COLO668 (cell line): ENCODE measurements around the gene DOC2A.

Experiments used
- DNase-seq: peaks from one replicate; lab custom pipeline; 2025; ENCODE audit not compliant: unreplicated experiment; lab: John Stamatoyannopoulos, UW

Gene DOC2A

DNA sequence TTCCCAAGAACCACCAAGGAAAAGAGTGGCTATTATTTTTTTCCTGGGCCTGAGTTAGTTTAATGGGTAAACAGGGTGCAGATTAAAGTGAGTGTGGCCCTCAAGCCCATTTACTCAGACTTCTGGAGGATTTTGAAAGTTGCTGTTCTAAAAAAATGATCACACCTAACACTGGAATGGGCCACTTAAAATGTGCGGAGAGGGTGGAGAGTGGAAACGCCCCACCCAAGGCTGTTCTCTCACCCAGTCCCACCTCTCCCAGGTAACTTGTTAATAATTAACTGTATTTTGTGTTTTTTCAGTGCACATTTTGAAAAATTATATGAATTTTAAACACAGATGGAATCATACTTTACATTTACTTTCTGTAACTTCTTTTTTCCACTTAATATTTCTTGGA lies 20.8 kb downstream of the DOC2A start:
- DNase-seq, result no peak

DNA sequence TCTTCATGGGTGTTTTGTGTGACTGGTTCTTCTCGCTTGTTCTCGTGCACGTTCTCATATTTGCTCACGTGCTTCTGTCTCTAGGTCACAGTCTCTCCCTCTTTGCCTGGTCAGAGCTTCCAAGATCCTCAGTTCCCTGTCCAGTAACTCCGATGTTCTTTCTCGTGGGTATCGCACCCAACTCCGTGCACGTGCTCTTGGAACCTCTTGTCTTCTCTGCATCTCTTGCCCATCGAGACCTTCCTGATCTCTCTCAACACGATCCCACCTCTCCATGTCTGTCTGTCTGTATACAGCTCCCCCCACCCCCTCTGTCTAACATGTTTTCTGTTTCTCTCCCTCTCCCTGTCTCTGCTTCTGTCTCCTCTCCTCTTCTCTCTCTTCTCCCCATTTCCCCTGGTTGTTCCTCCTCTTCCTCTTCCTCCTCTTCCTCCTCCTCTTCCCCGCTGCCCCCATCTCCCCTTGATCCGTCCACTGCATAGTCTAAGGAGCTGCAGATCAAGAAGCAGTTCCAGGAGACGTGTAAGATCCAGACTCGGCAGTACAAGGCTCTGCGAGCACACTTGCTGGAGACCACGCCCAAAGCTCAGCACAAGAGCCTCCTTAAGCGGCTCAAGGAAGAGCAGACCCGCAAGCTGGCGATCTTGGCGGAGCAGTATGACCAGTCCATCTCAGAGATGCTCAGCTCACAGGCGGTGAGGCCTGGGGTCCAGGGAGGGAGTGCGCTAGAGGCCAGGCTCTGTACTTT lies 21.5 kb downstream of the DOC2A start:
- DNase-seq, result no peak

DNA sequence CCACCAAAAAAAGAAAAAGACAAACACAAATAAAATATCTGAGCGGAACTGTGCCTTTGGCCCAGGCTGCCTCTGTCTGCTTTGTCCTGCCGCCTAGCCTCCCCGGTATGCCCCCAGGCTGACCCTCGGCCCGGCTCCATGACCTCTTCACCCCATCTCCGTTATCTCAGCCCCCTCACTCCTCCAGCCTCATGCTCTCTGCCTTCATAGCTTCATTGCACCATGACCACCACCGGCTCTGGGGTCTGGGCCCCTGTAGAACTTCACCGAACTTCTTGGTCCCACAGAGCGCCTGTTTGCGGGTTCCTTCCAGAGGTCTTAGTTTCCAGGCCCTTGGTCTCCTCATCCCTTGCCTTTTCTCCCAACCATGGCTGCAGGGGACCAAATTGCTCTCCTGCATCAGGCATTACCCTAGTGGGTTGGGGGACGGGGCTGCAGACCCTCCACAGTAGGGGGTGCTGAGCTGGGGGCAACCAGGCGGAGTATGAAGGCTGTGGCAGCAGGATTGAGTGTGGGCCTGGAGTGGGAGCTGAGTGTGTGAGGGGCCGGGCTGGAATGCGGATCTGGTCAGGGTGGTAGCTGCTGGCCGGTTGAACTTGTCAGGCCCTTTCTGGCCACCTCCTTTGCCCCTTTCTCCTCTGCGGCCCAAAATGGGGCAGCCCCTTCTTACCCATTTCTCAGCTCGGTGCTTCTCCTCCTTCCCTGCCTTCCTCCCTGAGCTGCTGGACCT lies 22.3 kb downstream of the DOC2A start:
- DNase-seq, result no peak

DNA sequence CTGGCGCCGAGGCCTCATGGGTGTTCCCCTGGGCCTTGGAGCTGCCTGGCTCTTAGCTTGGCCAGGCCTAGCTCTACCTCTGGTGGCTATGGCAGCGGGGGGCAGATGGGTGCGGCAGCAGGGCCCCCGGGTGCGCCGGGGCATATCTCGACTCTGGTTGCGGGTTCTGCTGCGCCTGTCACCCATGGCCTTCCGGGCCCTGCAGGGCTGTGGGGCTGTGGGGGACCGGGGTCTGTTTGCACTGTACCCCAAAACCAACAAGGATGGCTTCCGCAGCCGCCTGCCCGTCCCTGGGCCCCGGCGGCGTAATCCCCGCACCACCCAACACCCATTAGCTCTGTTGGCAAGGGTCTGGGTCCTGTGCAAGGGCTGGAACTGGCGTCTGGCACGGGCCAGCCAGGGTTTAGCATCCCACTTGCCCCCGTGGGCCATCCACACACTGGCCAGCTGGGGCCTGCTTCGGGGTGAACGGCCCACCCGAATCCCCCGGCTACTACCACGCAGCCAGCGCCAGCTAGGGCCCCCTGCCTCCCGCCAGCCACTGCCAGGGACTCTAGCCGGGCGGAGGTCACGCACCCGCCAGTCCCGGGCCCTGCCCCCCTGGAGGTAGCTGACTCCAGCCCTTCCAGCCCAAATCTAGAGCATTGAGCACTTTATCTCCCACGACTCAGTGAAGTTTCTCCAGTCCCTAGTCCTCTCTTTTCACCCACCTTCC lies 23.3 kb downstream of the DOC2A start:
- DNase-seq, result no peak

DNA sequence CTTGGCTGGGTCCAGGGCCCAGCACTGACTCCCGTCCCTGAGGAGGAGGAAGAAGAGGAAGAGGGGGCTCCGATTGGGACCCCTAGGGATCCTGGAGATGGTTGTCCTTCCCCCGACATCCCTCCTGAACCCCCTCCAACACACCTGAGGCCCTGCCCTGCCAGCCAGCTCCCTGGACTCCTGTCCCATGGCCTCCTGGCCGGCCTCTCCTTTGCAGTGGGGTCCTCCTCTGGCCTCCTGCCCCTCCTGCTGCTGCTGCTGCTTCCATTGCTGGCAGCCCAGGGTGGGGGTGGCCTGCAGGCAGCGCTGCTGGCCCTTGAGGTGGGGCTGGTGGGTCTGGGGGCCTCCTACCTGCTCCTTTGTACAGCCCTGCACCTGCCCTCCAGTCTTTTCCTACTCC lies 23.9 kb downstream of the DOC2A start:
- DNase-seq, result no peak

DNA sequence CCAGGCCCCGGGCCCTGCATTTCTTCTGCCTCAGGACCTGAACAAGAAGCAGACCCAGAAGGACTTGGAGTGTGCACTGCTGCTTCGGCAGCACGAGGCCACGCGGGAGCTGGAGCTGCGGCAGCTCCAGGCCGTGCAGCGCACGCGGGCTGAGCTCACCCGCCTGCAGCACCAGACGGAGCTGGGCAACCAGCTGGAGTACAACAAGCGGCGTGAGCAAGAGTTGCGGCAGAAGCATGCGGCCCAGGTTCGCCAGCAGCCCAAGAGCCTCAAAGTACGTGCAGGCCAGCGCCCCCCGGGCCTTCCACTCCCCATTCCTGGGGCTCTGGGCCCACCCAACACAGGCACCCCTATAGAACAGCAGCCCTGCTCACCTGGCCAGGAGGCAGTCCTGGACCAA lies 24.6 kb downstream of the DOC2A start:
- no peak for DNase-seq

DNA sequence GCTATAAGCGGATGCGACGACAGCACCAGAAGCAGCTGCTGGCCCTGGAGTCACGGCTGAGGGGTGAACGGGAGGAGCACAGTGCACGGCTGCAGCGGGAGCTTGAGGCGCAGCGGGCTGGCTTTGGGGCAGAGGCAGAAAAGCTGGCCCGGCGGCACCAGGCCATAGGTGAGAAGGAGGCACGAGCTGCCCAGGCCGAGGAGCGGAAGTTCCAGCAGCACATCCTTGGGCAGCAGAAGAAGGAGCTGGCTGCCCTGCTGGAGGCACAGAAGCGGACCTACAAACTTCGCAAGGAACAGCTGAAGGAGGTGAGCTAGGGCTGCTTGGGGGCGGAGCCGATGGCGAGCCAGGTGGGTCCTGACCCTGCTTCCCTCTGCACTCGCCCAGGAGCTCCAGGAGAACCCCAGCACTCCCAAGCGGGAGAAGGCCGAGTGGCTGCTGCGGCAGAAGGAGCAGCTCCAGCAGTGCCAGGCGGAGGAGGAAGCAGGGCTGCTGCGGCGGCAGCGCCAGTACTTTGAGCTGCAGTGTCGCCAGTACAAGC lies 25.5 kb downstream of the DOC2A start:
- DNase-seq, result no peak

DNA sequence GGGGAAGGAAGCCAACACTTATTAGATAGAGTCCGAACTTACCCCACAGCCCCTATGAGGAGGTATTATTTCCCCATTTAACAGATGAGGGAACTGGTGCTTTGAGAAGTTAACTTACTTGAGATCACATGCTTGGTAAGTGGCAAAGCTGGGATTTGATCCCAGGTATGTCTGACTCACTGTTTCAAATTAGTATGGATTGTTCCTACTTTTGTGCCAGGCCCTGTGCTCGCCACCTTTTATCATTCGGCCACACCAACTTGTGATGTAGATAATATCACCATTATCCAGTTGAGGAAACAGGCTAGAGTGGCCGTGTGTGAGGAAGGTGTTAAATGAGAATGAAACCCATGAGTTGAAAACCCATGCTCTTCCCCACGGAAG lies 26.1 kb downstream of the DOC2A start:
- no peak for DNase-seq

DNA sequence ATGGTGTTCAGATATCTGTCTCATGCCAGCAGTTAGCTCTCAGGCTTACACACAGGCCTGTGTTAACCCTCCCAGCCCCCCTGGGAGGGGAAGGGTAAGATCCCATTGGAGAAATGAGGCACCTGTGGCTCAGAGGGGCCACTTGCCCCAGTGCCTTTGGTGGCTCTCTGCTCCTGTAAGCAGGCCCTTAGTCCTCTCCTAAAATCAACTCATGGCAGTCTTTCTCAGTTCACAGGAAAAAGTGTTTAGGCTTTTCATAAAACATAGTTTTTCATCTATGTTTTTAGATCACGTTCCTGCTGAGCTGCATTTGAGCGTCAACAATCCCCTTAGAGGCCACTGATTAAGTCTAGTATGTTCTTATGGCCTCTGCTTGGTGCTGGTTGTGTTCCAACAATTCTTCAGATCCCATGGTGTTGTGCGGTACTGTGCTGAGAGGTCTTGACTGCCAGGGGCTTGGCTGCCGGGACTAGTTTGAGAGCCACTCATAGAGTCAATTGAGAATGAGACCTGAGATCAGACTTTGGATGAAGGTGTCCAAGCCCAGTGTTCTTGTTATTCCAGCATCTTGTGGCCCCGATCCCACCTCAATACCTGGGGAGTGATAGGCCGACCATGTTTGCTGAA lies 26.6 kb downstream of the DOC2A start:
- no peak for DNase-seq

DNA sequence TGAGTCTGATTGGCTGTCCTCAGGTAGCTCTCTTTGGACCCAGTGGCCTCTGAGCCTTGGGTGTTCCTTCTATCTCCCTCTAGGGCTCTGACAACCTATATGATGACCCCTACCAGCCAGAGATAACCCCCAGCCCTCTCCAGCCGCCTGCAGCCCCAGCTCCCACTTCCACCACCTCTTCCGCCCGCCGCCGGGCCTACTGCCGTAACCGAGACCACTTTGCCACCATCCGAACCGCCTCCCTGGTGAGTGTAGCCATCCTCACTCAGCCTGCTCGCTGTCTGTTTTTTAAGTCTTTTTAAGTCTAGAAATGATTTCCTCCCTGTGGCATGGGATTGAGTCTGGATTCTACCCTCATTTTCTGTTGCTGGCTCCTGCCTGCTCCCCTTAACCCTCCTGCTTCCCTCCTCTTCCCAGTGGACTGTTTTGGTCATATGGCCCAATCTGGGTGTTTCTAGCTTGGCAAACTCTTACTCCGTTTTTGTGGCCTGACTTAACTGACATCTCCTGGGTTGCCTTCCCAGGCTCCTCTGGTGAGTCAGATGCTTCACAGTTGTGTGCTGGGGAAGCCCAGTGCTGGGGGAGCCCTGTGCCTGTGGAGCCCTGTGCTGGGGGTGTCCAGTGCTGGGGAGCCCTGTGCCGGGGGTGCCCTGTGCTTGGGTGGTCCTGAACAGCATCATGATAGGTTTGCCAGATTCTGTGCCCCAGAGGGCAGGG lies 27.2 kb downstream of the DOC2A start:
- no peak for DNase-seq

DNA sequence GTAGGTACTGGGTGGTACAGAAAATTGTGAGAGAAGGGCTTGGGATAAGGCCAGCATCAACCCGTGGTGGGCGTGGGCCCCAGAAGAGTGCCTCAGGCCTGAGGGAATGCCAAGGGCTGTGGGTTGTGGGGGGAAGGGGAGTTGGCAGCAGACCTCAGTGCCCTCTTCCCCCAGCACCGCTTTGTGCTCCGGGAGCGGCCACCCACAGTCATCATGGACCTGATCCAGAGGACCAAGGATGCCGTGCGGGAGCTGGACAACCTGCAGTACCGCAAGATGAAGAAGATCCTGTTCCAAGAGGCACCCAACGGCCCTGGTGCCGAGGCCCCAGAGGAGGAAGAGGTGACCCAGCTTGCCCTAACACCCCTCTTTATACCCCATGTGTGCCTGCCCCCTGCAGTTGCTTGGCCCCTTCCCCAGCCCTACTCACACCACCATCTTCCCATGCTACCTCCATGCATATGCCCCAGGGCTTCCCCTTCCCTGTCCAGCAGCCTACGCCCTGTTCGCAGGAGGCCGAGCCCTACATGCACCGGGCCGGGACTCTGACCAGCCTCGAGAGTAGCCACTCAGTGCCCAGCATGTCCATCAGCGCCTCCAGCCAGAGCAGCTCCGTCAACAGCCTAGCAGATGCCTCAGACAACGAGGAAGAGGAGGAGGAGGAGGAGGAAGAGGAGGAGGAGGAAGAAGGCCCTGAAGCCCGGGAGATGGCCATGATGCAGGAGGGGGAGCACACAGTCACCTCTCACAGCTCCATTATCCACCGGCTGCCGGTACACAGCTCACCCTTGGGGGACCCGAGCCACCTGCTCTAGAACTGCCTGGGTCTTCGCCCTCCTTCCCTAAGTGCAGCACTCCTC lies 28.0 kb downstream of the DOC2A start:
- no peak for DNase-seq

DNA sequence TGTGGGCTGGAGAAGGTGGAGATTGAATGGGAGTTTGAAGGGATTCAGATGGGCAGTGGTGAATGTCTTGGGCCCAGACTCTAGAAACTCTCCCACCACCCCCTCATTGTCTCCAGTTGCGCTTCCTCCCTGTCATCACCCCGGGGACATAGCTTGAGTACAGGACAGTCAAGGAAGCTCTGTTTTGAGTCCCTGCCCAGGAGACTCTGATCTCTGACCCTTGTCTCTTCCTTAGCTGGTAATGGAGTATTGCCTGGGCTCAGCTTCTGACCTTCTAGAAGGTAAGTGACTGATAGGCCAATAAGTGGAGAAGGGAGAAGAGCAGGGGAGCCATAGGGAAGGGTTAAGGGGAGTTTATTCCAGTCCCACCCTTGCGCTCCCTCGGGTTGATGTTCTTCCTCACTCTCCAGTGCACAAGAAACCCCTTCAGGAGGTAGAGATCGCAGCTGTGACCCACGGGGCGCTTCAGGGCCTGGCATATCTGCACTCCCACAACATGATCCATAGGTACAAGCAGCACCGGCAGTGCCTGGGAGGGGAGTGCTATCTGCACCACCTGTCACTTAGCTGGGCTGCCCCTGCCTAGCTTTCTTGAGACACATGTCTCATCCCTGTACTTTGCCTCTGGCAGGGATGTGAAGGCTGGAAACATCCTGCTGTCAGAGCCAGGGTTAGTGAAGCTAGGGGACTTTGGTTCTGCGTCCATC lies 32.1 kb downstream of the DOC2A start:
- no peak for DNase-seq

DNA sequence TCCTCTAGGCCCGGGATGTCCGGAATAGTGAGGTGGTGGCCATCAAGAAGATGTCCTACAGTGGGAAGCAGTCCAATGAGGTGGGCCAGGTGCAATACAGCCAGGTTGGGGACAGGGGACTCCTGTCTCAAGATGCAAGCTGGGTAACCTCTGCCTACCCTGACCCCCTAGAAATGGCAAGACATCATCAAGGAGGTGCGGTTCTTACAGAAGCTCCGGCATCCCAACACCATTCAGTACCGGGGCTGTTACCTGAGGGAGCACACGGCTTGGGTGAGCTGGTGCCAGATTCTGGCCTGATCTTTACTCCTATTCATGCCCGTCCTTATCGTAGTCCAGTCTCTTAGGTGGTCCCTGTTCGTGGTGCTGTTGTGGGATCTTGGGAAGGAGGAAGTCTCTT lies 32.7 kb downstream of the DOC2A start:
- no peak for DNase-seq

DNA sequence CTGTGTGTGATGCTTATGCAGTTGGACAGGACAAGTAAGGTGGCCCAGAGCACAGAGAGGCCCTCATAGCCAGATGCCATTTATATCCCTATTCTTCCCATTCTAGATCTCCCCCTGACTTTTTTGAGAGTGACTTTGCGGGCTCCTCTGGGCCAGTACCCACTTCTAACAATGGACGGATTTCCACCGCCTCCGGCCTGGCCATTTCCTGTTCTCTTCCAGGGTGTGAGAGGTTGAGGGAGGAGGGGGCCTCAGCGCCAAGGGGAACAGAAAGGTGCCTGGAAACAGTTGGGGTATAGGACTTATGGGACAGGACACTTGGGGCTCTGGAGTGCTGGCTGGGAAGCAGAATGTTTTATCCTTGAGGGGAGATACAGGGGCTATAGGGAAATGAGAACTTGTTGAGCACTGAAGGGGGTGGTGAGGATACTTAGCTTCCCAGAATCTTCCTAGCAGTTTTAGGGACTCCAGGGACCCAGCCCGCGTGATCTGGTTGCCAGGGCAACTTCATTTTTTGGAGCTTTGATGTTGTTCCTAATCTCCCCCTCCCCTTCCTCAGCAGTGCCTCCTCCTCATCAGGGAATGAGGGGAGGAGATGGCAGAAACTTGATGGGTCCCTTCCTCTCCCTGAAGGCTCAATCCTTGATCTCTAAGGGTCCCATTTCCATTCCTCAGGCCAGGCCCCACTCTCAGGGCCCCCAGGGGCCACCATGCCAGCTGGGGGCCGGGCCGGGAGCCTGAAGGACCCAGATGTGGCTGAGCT lies 33.6 kb downstream of the DOC2A start:
- DNase-seq, result no peak

DNA sequence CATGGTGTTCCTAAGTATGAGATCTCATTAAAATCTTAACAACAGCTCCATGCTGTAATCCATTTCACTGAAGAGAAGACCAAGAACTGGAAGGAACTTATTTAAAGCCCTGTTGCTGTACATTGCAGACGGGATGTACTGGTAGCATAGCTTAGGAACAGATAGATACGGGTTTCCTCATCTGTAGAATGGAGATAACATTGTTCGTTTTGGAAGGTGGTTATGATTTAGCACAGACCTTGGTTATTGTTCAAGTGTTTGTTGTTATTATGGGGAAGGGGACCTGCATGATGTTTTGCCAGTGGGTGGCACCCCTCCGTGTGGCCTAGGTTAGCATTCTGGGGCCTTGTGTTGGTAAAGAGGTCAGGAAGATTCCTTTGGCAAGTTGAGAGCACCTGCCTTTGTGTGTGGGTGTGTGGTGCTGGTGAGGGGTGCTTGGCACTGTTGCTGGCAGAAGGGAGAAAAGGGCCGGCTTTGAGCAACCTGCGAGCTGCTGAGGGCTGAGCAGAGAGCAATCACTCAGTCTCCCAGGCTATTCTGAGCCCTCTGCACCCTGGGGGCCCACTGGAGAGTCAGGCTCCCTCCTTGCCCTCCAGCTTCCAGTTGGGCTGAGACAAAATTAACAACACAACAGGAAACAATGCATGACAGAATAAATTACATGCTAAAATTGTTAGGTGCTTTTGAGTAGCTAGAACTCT lies 34.9 kb downstream of the DOC2A start:
- no peak for DNase-seq

DNA sequence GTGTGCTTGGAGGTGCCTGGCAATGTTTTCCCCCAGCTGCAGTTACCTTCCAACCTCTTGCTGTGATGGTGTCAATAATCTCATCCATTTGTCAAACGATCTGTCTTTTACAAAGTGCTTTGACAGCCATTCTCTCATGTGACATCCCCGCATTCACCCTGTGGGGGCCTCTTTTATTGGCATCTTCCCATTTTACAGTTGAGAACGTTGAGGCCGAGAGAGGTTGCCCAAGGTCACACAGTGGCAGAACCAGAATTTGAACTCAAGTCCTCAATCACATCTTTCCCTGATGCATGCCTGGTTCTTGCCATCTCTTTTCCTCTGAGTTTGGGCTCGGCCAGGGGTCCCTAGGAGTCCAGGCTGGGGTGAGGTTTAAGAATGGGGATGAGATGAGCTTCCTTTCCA lies 35.7 kb downstream of the DOC2A start:
- no peak for DNase-seq

DNA sequence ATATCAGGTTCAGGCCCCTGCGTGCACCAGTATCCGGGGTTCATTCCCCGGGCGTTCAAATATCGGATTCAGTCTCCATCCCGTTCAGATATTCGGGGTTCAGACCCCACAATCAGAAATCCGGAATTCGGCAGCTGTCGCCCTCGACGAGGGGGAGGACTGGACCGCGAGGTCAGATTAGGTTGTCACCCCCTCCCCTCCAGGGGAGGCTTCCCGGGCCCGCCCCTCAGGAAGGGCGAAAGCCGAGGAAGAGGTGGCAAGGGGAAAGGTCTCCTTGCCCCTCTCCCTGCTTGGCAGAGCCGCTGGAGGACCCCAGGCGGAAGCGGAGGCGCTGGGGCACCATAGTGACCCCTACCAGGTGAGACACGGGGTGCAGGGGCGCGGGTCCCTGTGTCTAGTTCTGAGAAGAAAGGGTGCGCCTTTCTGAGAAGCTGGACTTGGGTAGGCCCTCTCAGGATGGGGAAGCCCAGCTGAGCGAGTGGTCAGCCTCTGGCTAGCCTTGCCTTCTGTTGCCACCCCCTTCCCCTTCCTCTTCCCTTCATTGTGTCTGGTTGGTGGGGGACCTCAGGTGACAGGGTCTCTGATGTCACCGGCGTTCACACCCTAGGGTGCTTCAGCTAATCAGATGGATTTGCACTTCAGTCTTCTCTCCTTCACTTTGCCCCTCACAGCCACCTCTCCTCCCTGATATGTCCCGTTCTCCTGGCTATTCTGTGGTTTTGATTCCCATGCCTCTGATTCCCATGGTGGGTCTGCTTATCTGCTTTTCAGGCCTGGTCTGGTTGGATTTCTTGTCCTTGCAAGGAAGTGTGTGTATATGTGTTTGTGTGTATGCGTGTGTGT lies 36.3 kb downstream of the DOC2A start:
- peak; percentile 19 for DNase-seq
